ENCODE results near the gene KATNB1. TPM values are rescaled to one million over a fixed set of nuclear protein-coding genes. Genes with fewer than 3 reads are reported as not detected.

The KATNB1 gene
- total and polyA plus RNA-seq, 10 donors, result 10.6 to 23.1 (median 17.0) TPM

DNA sequence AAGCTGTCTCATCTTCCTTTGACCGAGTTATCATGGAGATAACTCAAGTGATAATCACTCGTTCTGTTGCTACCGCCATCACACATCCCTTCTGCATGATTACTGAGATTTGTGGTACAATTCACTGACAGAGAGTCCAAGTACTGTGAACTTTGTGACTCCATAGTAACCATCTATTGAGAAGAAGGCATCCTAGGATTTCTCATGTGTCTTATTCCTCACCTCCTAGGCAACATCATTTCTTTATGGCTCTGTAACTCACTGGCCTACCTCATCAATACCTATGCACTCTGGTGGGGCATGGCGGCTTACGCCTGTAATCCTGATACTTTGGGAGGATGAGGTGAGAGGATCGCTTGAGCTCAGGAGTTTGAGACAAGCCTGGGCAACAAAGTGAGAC, 21.5 kb upstream of the KATNB1 start:
- DNase-seq, result peak; percentile 2
- intact Hi-C loops (cut with DNase I; ENCODE audit: low total_unique reads), result no loop called here
- Histone ChIP-seq H3K27me3 (replicated peaks in 1 of 7) (peaks cover 0 to 5% (median 0%) of the 10 kb centered on the region in 7 donors), H3K4me3 (no peak overlapping the region), H3K9me3 (no peaks in the 10 kb centered on the region), H3K4me1 (no peaks in the 10 kb centered on the region), H3K27ac (no peak overlapping the region), H3K36me3 (no peaks in the 10 kb centered on the region)
- WGBS, 5 donors, result 80 to 94% (median 90%) methylated on average over 6 of the region's 6 CpGs
- TF ChIP-seq POLR2AphosphoS5 (IDR thresholded peaks at IDR 0.05) (no peak), POLR2A (IDR thresholded peaks at IDR 0.05) (no peak)
- TF ChIP-seq, protein P1, sequence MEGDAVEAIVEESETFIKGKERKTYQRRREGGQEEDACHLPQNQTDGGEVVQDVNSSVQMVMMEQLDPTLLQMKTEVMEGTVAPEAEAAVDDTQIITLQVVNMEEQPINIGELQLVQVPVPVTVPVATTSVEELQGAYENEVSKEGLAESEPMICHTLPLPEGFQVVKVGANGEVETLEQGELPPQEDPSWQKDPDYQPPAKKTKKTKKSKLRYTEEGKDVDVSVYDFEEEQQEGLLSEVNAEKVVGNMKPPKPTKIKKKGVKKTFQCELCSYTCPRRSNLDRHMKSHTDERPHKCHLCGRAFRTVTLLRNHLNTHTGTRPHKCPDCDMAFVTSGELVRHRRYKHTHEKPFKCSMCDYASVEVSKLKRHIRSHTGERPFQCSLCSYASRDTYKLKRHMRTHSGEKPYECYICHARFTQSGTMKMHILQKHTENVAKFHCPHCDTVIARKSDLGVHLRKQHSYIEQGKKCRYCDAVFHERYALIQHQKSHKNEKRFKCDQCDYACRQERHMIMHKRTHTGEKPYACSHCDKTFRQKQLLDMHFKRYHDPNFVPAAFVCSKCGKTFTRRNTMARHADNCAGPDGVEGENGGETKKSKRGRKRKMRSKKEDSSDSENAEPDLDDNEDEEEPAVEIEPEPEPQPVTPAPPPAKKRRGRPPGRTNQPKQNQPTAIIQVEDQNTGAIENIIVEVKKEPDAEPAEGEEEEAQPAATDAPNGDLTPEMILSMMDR (IDR thresholded peaks at IDR 0.05 in 8 of 11, conservative IDR thresholded peaks at IDR 0.05 in 3 of 11), result no peak

- no peaks in the 10 kb centered on the region for H3K36me3 ChIP-seq
- H3K4me1 ChIP-seq, result peaks cover 0 to 3% (median 0%) of the 10 kb centered on the region in 6 donors
- peaks cover 0 to 5% (median 0%) of the 10 kb centered on the region in 7 donors for H3K27me3 ChIP-seq (replicated peaks in 1 of 7)
- H3K9me3 ChIP-seq, result no peaks in the 10 kb centered on the region
- intact Hi-C loops (cut with DNase I; ENCODE audit: low total_unique reads), result no loop called here
- no peak overlapping the region for H3K4me3 ChIP-seq
- H3K27ac ChIP-seq, result no peak overlapping the region
- TF ChIP-seq POLR2A (IDR thresholded peaks at IDR 0.05), result no peak
- TF ChIP-seq, protein P1 (IDR thresholded peaks at IDR 0.05 in 8 of 11, conservative IDR thresholded peaks at IDR 0.05 in 3 of 11), result peak; percentile 21 to 77 (median 56)
- WGBS, 5 donors, result 67 to 95% (median 69%) methylated on average over 2 to 3 of the region's 3 CpGs
- DNase-seq, result peak; percentile 88
Measured at GRCh38 chr16:57720142-57720575, 15.4 kb upstream of the KATNB1 start.

DNA sequence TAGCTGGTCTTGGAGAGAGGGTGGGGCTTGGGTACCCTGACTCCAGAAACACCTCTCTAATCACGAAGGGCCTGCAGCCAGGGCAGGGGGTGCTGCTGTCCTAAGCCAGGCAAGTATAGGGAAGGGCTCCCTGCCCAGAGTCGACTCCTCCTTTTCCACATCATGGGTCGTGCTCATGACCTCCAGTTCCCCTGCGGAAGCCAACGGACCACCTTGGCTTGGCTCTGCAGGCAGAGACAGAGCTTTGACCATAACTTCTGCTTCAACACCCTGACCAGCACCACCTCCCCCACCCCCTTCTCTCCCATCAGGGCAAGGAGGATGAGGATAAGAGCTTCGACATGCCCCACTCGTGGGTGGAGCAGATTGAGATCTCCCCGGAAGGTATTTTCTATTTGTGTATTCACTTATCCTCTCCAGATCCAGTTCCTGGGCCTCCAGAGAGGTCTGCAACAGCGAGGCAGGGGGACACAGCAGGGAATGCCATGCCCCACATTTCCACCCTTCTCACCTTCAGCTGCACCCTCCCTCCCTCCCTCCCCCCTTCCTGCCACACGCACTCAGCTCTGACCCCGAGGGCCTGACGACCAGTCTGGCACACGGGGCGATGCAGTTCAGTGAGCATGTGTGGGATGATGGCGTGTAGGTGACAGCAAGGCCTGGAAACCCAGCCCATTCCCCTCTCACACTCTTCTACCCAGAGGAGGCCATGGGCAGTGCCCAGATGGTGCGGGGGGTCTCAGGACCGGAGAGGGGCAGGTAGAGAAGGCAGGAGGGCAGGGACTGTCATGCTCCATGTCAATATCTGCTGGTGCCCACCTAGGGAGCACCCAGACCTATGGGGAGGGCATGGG, 14.0 kb upstream of the KATNB1 start:
- H3K27ac ChIP-seq, result no peak overlapping the region
- H3K36me3 ChIP-seq, result no peaks in the 10 kb centered on the region
- H3K4me1 ChIP-seq, result peaks cover 0 to 6% (median 0%) of the 10 kb centered on the region in 6 donors
- no peak overlapping the region for H3K4me3 ChIP-seq
- intact Hi-C loops (cut with DNase I; ENCODE audit: low total_unique reads), result no loop called here
- DNase-seq, result peak; percentile 60
- no peaks in the 10 kb centered on the region for H3K27me3 ChIP-seq (replicated peaks in 1 of 7)
- H3K9me3 ChIP-seq, result no peaks in the 10 kb centered on the region
- WGBS, 5 donors, result 63 to 77% (median 74%) methylated on average over 17 of the region's 17 CpGs
- TF ChIP-seq POLR2A (IDR thresholded peaks at IDR 0.05) (no peak), POLR2AphosphoS5 (IDR thresholded peaks at IDR 0.05) (no peak)
- TF ChIP-seq, protein P1 (IDR thresholded peaks at IDR 0.05 in 8 of 11, conservative IDR thresholded peaks at IDR 0.05 in 3 of 11), result no peak

- Histone ChIP-seq H3K27me3 (replicated peaks in 1 of 7) (no peaks in the 10 kb centered on the region), H3K27ac (no peak overlapping the region), H3K9me3 (no peaks in the 10 kb centered on the region), H3K4me1 (peaks cover 0 to 6% (median 0%) of the 10 kb centered on the region in 6 donors), H3K4me3 (no peak overlapping the region), H3K36me3 (no peaks in the 10 kb centered on the region)
- 87 to 96% (median 94%) methylated on average over 2 of the region's 2 CpGs for WGBS, 5 donors
- TF ChIP-seq POLR2AphosphoS5 (IDR thresholded peaks at IDR 0.05), result no peak
- TF ChIP-seq, protein P1 (IDR thresholded peaks at IDR 0.05 in 8 of 11, conservative IDR thresholded peaks at IDR 0.05 in 3 of 11), result no peak
- TF ChIP-seq POLR2A (IDR thresholded peaks at IDR 0.05), result no peak
- DNase-seq, result no peak
- intact Hi-C loops (cut with DNase I; ENCODE audit: low total_unique reads), result no loop called here
Measured at GRCh38 chr16:57722210-57722499, 13.4 kb upstream of the KATNB1 start.

Data from spleen (tissue), 11 donors.